ENCODE data around the gene IGSF8.

GRCh38 chr1:160115545-160116282 lies 17.3 kb upstream of the IGSF8 start, which contains the start of gene ATP1A2:
- TF ChIP-seq CTCF (IDR thresholded peaks at IDR 0.05) (no peak), E2F4 (CRISPR knock-in tag; IDR thresholded peaks at IDR 0.05; ENCODE audit: borderline replicate concordance, low read depth) (no peak), FOXJ3 (CRISPR knock-in tag; IDR thresholded peaks at IDR 0.05; ENCODE audit: borderline replicate concordance) (no peak), E2F5 (CRISPR knock-in tag; IDR thresholded peaks at IDR 0.05) (no peak), NR1H2 (CRISPR knock-in tag; IDR thresholded peaks at IDR 0.05) (no peak), CBFB (CRISPR knock-in tag; IDR thresholded peaks at IDR 0.05; ENCODE audit: low read depth) (no peak), USF2 (CRISPR knock-in tag; IDR thresholded peaks at IDR 0.05) (no peak), JAZF1 (CRISPR knock-in tag; IDR thresholded peaks at IDR 0.05) (no peak), TEAD4 (CRISPR knock-in tag; IDR thresholded peaks at IDR 0.05) (no peak), MXD4 (CRISPR knock-in tag; IDR thresholded peaks at IDR 0.05; ENCODE audit: borderline replicate concordance) (no peak), NFYB (CRISPR knock-in tag; conservative IDR thresholded peaks at IDR 0.05; ENCODE audit: low read depth) (no peak), ATF3 (CRISPR knock-in tag; conservative IDR thresholded peaks at IDR 0.05) (no peak), MAX (CRISPR knock-in tag; IDR thresholded peaks at IDR 0.05) (no peak)

Measured in WTC11 (cell line).